ENCODE data around the gene RNASEL. TPM values are rescaled to one million over a fixed set of nuclear protein-coding genes. Genes with fewer than 3 reads are reported as not detected.

Gene RNASEL
- total RNA-seq, 2 experiments from 2014 or later: 3.5 to 3.7 TPM

DNA sequence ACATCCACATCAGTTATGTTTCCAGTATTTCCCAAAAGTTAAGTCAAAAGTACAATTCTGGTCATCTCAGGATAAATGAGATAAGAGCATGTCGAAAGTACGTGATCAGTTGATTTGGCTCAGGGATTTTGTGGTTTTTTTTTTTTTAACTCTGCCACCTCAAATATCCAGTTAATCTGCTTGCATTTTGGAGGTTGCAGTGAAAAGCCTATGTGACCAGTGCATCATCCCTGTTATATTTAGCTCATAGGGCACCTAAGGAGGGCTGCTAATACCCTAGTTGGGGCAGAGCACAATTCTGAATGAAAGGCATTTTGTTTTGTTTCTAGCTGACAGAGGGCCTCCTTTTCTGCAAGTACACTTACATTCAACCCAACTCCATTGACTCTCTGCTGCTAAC lies 46.8 kb upstream of the RNASEL start:
- Histone ChIP-seq H3K4me3 (ENCODE audit: low read length) (no peak overlapping the region), H3K27ac (ENCODE audit: low read depth in 1 of 2, low read length in 2 of 2) (no peak overlapping the region), H3K9me3 (ENCODE audit: control insufficient read depth in 1 of 2, insufficient read depth in 1 of 2, low read length in 2 of 2) (no peaks in the 10 kb centered on the region), H3K27me3 (ENCODE audit: control insufficient read depth in 1 of 2, insufficient read depth in 2 of 2, low read length in 2 of 2) (no peaks in the 10 kb centered on the region), H3K36me3 (ENCODE audit: insufficient read depth, low read length) (no peaks in the 10 kb centered on the region), H3K4me1 (ENCODE audit: insufficient read depth, low read length) (peaks cover 6% of the 10 kb centered on the region)
- ATAC-seq (ENCODE audit: poor library complexity) (no peak), DNase-seq (no peak)
- Mint-ChIP-seq H3K36me3 (ENCODE audit: low read depth) (no peaks in the 10 kb centered on the region), H3K4me3 (no peak overlapping the region), H3K9me3 (no peaks in the 10 kb centered on the region), H3K4me1 (ENCODE audit: low read depth) (peaks cover 17% of the 10 kb centered on the region), H3K27me3 (no peaks in the 10 kb centered on the region), H3K27ac (no peak overlapping the region)
- ChIA-PET CTCF (interaction anchor here (1.0 kb wide), 1 partner anchor 35 kb away, joined by 3 read pairs; no protein-coding TSS in a partner anchor), POLR2A (no interaction called here)
- intact Hi-C loops (cut with DNase I, micrococcal nuclease): no loop called here
- TF ChIP-seq, protein P1, sequence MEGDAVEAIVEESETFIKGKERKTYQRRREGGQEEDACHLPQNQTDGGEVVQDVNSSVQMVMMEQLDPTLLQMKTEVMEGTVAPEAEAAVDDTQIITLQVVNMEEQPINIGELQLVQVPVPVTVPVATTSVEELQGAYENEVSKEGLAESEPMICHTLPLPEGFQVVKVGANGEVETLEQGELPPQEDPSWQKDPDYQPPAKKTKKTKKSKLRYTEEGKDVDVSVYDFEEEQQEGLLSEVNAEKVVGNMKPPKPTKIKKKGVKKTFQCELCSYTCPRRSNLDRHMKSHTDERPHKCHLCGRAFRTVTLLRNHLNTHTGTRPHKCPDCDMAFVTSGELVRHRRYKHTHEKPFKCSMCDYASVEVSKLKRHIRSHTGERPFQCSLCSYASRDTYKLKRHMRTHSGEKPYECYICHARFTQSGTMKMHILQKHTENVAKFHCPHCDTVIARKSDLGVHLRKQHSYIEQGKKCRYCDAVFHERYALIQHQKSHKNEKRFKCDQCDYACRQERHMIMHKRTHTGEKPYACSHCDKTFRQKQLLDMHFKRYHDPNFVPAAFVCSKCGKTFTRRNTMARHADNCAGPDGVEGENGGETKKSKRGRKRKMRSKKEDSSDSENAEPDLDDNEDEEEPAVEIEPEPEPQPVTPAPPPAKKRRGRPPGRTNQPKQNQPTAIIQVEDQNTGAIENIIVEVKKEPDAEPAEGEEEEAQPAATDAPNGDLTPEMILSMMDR (IDR thresholded peaks at IDR 0.05): no peak

DNA sequence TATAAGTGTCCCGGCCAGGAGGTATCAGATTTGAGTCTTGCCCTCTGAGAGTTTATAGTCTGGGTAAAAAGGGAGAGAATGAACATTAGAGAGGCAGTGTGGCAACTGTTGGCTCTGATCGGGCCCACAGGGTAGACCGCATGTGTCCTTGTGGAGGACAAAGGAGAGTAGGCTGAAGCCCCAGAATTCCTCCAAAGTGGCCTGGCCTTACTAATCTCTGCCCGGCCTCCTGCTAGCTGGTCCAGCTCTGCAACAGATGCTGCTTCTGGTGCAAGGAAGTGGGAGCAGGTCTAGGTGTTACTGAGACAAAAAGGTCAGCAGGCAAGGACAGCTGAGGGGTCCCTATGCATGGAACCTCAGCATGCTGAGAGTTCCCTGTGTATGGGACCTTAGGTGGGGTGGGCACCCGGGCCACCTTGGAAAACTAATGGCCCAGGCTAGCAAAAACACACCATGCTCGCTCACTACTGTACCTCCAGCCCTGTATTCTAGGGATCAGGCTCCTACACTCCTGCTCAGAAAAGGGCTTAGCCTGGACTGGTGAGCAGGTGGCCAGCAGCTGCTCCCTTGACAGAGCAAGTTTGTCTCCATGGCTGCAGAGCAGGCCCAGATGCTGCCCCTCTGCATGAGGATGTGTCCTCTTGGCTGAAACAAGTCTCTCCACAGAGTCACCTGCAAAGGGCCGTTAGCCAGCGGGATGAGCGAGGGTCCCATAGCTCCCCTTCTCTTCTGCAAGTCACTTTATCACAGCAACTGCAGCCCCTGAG lies 45.4 kb upstream of the RNASEL start:
- ChIA-PET POLR2A (no interaction called here), CTCF (no interaction called here)
- Histone ChIP-seq H3K9me3 (ENCODE audit: control insufficient read depth in 1 of 2, insufficient read depth in 1 of 2, low read length in 2 of 2) (no peaks in the 10 kb centered on the region), H3K27me3 (ENCODE audit: control insufficient read depth in 1 of 2, insufficient read depth in 2 of 2, low read length in 2 of 2) (no peaks in the 10 kb centered on the region), H3K4me1 (ENCODE audit: insufficient read depth, low read length) (peaks cover 20% of the 10 kb centered on the region), H3K27ac (ENCODE audit: low read depth in 1 of 2, low read length in 2 of 2) (no peak overlapping the region), H3K36me3 (ENCODE audit: insufficient read depth, low read length) (no peaks in the 10 kb centered on the region), H3K4me3 (ENCODE audit: low read length) (no peak overlapping the region)
- no peaks in the 10 kb centered on the region for H3K27me3 Mint-ChIP-seq
- no peak overlapping the region for H3K4me3 Mint-ChIP-seq
- DNase-seq (no peak), ATAC-seq (ENCODE audit: poor library complexity) (no peak)
- no peaks in the 10 kb centered on the region for H3K36me3 Mint-ChIP-seq (ENCODE audit: low read depth)
- TF ChIP-seq, protein P1 (IDR thresholded peaks at IDR 0.05): no peak
- H3K4me1 Mint-ChIP-seq (ENCODE audit: low read depth): peaks cover 30% of the 10 kb centered on the region
- intact Hi-C loops (cut with DNase I, micrococcal nuclease): no loop called here
- no peaks in the 10 kb centered on the region for H3K9me3 Mint-ChIP-seq
- no peak overlapping the region for H3K27ac Mint-ChIP-seq

- Histone ChIP-seq H3K36me3 (ENCODE audit: insufficient read depth, low read length) (no peaks in the 10 kb centered on the region), H3K27me3 (ENCODE audit: control insufficient read depth in 1 of 2, insufficient read depth in 2 of 2, low read length in 2 of 2) (no peaks in the 10 kb centered on the region), H3K4me3 (ENCODE audit: low read length) (no peak overlapping the region), H3K4me1 (ENCODE audit: insufficient read depth, low read length) (peaks cover 25% of the 10 kb centered on the region), H3K9me3 (ENCODE audit: control insufficient read depth in 1 of 2, insufficient read depth in 1 of 2, low read length in 2 of 2) (no peaks in the 10 kb centered on the region), H3K27ac (ENCODE audit: low read depth in 1 of 2, low read length in 2 of 2) (no peak overlapping the region)
- DNase-seq: no peak
- TF ChIP-seq, protein P1 (IDR thresholded peaks at IDR 0.05): no peak
- H3K9me3 Mint-ChIP-seq: no peaks in the 10 kb centered on the region
- no peak for ATAC-seq (ENCODE audit: poor library complexity)
- POLR2A ChIA-PET: no interaction called here
- H3K4me3 Mint-ChIP-seq: no peak overlapping the region
- H3K4me1 Mint-ChIP-seq (ENCODE audit: low read depth): peaks cover 36% of the 10 kb centered on the region
- no peaks in the 10 kb centered on the region for H3K27me3 Mint-ChIP-seq
- H3K27ac Mint-ChIP-seq: no peak overlapping the region
- intact Hi-C loops (cut with DNase I, micrococcal nuclease): loop anchor here in 1 of 2 experiments (2.0 kb wide), 1 partner anchor 17 kb away; no protein-coding TSS in a partner anchor
- CTCF ChIA-PET: no interaction called here
- H3K36me3 Mint-ChIP-seq (ENCODE audit: low read depth): no peaks in the 10 kb centered on the region
Measured at GRCh38 chr1:182633657-182634281, 44.7 kb upstream of the RNASEL start.

Measured in CD4-positive, alpha-beta T cell (primary cell).